ENCODE measurements around the gene SUPT3H.

DNA sequence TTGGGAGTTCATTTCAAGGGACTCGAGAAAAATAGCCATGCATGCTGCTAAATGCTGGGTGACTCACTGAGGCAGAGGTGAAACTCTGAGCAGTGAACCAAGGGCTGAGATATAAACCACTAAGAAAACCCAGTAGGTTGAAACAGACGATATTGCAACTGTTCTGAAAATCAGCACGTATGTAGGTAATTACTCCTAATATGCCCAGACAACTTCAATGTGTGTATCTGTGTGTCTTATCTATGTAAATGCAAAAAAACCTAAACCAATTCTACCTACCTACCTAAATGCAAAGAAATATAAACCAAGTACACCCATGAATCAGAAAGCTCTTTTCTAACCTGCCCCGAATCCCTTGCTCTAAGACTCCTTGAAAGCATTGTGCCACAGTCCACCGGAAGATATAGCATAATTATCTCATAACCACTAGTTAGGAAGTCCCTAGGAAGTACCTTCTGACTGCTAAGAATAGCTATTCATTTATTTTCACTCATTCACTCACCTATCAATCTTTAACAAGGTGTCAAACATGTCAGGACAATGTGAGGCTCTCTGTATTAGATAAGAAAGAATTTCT is 508.3 kb downstream of the SUPT3H start:
- TF ChIP-seq, protein P1, sequence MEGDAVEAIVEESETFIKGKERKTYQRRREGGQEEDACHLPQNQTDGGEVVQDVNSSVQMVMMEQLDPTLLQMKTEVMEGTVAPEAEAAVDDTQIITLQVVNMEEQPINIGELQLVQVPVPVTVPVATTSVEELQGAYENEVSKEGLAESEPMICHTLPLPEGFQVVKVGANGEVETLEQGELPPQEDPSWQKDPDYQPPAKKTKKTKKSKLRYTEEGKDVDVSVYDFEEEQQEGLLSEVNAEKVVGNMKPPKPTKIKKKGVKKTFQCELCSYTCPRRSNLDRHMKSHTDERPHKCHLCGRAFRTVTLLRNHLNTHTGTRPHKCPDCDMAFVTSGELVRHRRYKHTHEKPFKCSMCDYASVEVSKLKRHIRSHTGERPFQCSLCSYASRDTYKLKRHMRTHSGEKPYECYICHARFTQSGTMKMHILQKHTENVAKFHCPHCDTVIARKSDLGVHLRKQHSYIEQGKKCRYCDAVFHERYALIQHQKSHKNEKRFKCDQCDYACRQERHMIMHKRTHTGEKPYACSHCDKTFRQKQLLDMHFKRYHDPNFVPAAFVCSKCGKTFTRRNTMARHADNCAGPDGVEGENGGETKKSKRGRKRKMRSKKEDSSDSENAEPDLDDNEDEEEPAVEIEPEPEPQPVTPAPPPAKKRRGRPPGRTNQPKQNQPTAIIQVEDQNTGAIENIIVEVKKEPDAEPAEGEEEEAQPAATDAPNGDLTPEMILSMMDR (IDR thresholded peaks at IDR 0.05), result no peak
- TF ChIP-seq POLR2A (IDR thresholded peaks at IDR 0.05), result no peak

All from lower leg skin (tissue), 3 donors.